GM12878 (cell line): ENCODE data around the gene GRIK4.

ENCODE experiments used
- ATF2 ChIP-seq: IDR thresholded peaks from 2 replicates; pipeline ENCODE4 v1.6.1; 2012; ENCODE audit warnings: low read length, inconsistent platforms
- BCL11A ChIP-seq: IDR thresholded peaks from 2 replicates; pipeline ENCODE4 v1.6.1; 2011; ENCODE audit warnings: low read depth, low read length
- CHD4 ChIP-seq: fragments of 200-600 bp; sonication (generic); IDR thresholded peaks from 2 replicates; pipeline ENCODE4 v1.6.1; 2016; ENCODE audit warnings: mild to moderate bottlenecking
- CTCF ChIP-seq, 3 experiments: IDR thresholded peaks in 2 of 3; conservative IDR thresholded peaks in 1 of 3; 2 replicates each; pipeline ENCODE4 v1.5.1; 2011; ENCODE audit warnings: low read depth in 3 of 3, low read length in 3 of 3, mild to moderate bottlenecking in 3 of 3, control low read depth in 2 of 3, moderate library complexity in 2 of 3, inconsistent platforms in 1 of 3, mixed read lengths in 1 of 3; ENCODE audit not compliant: control insufficient read depth in 2 of 3, insufficient read depth in 1 of 3; ENCODE audit errors: extremely low read depth in 1 of 3
- EP300 ChIP-seq, 2 experiments: fragments of 150-350 bp in 1 of 2; IDR thresholded peaks; 2 replicates each; pipeline ENCODE4 v1.6.1; 2011 to 2012; ENCODE audit warnings: low read depth in 2 of 2, low read length in 2 of 2, borderline replicate concordance in 1 of 2, improper control_type of control experiment in 1 of 2, inconsistent platforms in 1 of 2; ENCODE audit not compliant: control insufficient read depth in 1 of 2
- FOS ChIP-seq: IDR thresholded peaks from 3 replicates; pipeline ENCODE4 v1.6.1; 2011; ENCODE audit warnings: borderline replicate concordance; ENCODE audit not compliant: insufficient read length; ENCODE audit errors: extremely low read depth
- JUNB ChIP-seq: IDR thresholded peaks from 2 replicates; pipeline ENCODE4 v1.6.1; 2016; ENCODE audit warnings: antibody characterized with exemption, mild to moderate bottlenecking
- JUND ChIP-seq: IDR thresholded peaks from 2 replicates; pipeline ENCODE4 v1.6.1; 2012; ENCODE audit warnings: low read depth, mild to moderate bottlenecking, low read length, improper control_type of control experiment, moderate library complexity
- MYC ChIP-seq: IDR thresholded peaks from 2 replicates; pipeline ENCODE4 v1.6.1; 2011; ENCODE audit warnings: mild to moderate bottlenecking, low read length, moderate library complexity, inconsistent platforms; ENCODE audit not compliant: insufficient read depth, insufficient replicate concordance, insufficient read length, severe bottlenecking
- RAD21 ChIP-seq: IDR thresholded peaks from 2 replicates; pipeline ENCODE4 v1.6.1; 2011; ENCODE audit warnings: mild to moderate bottlenecking, low read depth, low read length, moderate library complexity; ENCODE audit not compliant: insufficient read depth
- SMAD1 ChIP-seq: fragments of 450-650 bp; IDR thresholded peaks from 2 replicates; pipeline ENCODE4 v1.6.1; 2018; ENCODE audit warnings: mild to moderate bottlenecking, low read depth; ENCODE audit not compliant: partially characterized antibody
- SMC3 ChIP-seq: IDR thresholded peaks from 2 replicates; pipeline ENCODE4 v1.6.1; 2011; ENCODE audit warnings: low read length, improper control_type of control experiment, borderline replicate concordance
- USF2 ChIP-seq: IDR thresholded peaks from 2 replicates; pipeline ENCODE4 v1.6.1; 2011; ENCODE audit warnings: low read depth, low read length, improper control_type of control experiment, borderline replicate concordance
- ZNF274 ChIP-seq: IDR thresholded peaks from one replicate; pipeline ENCODE4 v1.8.0; 2011; ENCODE audit not compliant: insufficient read length, insufficient read depth

GRCh38 chr11:120522736-120523135, 11.2 kb downstream of the GRIK4 start:
- TF ChIP-seq CTCF (IDR thresholded peaks at IDR 0.05 in 2 of 3, conservative IDR thresholded peaks at IDR 0.05 in 1 of 3; ENCODE audit: control insufficient read depth in 2 of 3, extremely low read depth in 1 of 3, insufficient read depth in 1 of 3, low read depth in 3 of 3, low read length in 3 of 3) (no peak), JUND (no peak), BCL11A (no peak), JUNB (no peak), MYC (no peak), SMAD1 (no peak), USF2 (no peak), EP300 (IDR thresholded peaks at IDR 0.05; ENCODE audit: borderline replicate concordance in 1 of 2, control insufficient read depth in 1 of 2, low read depth in 2 of 2, low read length in 2 of 2) (no peak), SMC3 (no peak), CHD4 (no peak), ATF2 (no peak), FOS (no peak), RAD21 (no peak), ZNF274 (no peak)
